Progenitor cell of endocrine pancreas (in vitro differentiated cells): ENCODE data around the gene ZNF280B. TPM values are rescaled to one million over a fixed set of nuclear protein-coding genes. Genes with fewer than 3 reads are reported as not detected.
"Not testable (repeated sequence)": the region's sequence is repeated elsewhere in the genome, so short reads cannot be mapped to it uniquely, and the experiment has no call there.

Experiments used
- DNase-seq: peaks from one replicate; pipeline ENCODE4 v3.0.0; 2021; ENCODE audit warnings: low spot score; ENCODE audit not compliant: unreplicated experiment
- H3K27ac Mint-ChIP-seq: 2 replicates; pipeline ENCODE4 v1.8.0; 2021; ENCODE audit warnings: mild to moderate bottlenecking, moderate library complexity, mixed read lengths
- H3K27me3 Mint-ChIP-seq: 2 replicates; pipeline ENCODE4 v1.8.0; 2021; ENCODE audit warnings: mixed read lengths
- H3K36me3 Mint-ChIP-seq: 2 replicates; pipeline ENCODE4 v1.8.0; 2022; ENCODE audit warnings: mixed read lengths; ENCODE audit not compliant: insufficient read depth
- H3K4me1 Mint-ChIP-seq: 2 replicates; pipeline ENCODE4 v1.8.0; 2021; ENCODE audit warnings: low read depth, mixed read lengths
- H3K4me3 Mint-ChIP-seq: 2 replicates; pipeline ENCODE4 v1.8.0; 2021; ENCODE audit warnings: low read depth, mild to moderate bottlenecking, moderate library complexity, mixed read lengths
- H3K9me3 Mint-ChIP-seq: 2 replicates; pipeline ENCODE4 v1.8.0; 2021; ENCODE audit warnings: low read depth, mixed read lengths
- CTCF ChIP-seq: fragments of 200-600 bp; sonication (generic); IDR thresholded peaks from one replicate; pipeline ENCODE4 v1.5.0; 2021; ENCODE audit warnings: antibody characterized with exemption, mild to moderate bottlenecking; ENCODE audit not compliant: unreplicated experiment
- total RNA-seq: library from RNA; stranded (reverse); gene quantifications from 2 replicates; pipeline ENCODE4 v1.2.1, GENCODE V29; 2021

ZNF280B gene
- total RNA-seq, 1 donor from 2014 or later, result 7.0 TPM

GRCh38 chr22:22513619-22514018, 5.1 kb upstream of the ZNF280B start:
- Mint-ChIP-seq H3K27me3 (peaks cover 44% of the 10 kb centered on the region), H3K36me3 (peaks cover 3% of the 10 kb centered on the region), H3K9me3 (peaks cover 15% of the 10 kb centered on the region), H3K4me3 (no peak overlapping the region), H3K27ac (no peak overlapping the region), H3K4me1 (peaks cover 2% of the 10 kb centered on the region)
- no peak for DNase-seq
- no peak for TF ChIP-seq CTCF

- Mint-ChIP-seq H3K36me3 (peaks cover 3% of the 10 kb centered on the region), H3K27ac (no peak overlapping the region), H3K9me3 (peaks cover 15% of the 10 kb centered on the region), H3K27me3 (peaks cover 44% of the 10 kb centered on the region), H3K4me3 (no peak overlapping the region), H3K4me1 (peaks cover 2% of the 10 kb centered on the region)
- DNase-seq, result no peak
- no peak for TF ChIP-seq CTCF
These were observed 4.4 kb upstream of the ZNF280B start for GRCh38 chr22:22512951-22513350.

GRCh38 chr22:22510833-22511232, 2.3 kb upstream of the ZNF280B start:
- not testable (repeated sequence) for DNase-seq, H3K4me3 Mint-ChIP-seq, H3K27ac Mint-ChIP-seq, H3K36me3 Mint-ChIP-seq
- Mint-ChIP-seq H3K27me3 (peaks cover 34% of the 10 kb centered on the region), H3K4me1 (peaks cover 12% of the 10 kb centered on the region), H3K9me3 (peaks cover 13% of the 10 kb centered on the region)

GRCh38 chr22:22509912-22510311, 1.4 kb upstream of the ZNF280B start:
- not testable (repeated sequence) for DNase-seq, H3K4me3 Mint-ChIP-seq, H3K27ac Mint-ChIP-seq
- Mint-ChIP-seq H3K9me3 (peaks cover 13% of the 10 kb centered on the region), H3K27me3 (peaks cover 31% of the 10 kb centered on the region), H3K4me1 (peaks cover 14% of the 10 kb centered on the region), H3K36me3 (peaks cover 13% of the 10 kb centered on the region)

- no peak for DNase-seq
- no peak for TF ChIP-seq CTCF
- H3K27ac Mint-ChIP-seq, result peak overlapping the region; percentile 63
- H3K9me3 Mint-ChIP-seq, result peaks cover 13% of the 10 kb centered on the region
- peak overlapping the region; percentile 76 for H3K4me3 Mint-ChIP-seq
- peaks cover 23% of the 10 kb centered on the region for H3K36me3 Mint-ChIP-seq
- H3K27me3 Mint-ChIP-seq, result peaks cover 14% of the 10 kb centered on the region
- peaks cover 15% of the 10 kb centered on the region for H3K4me1 Mint-ChIP-seq
These were observed 734 bp downstream of the ZNF280B start for GRCh38 chr22:22507743-22508273.

- Mint-ChIP-seq H3K4me1 (peaks cover 15% of the 10 kb centered on the region), H3K27ac (no peak overlapping the region), H3K36me3 (peaks cover 27% of the 10 kb centered on the region), H3K4me3 (no peak overlapping the region), H3K27me3 (peaks cover 4% of the 10 kb centered on the region), H3K9me3 (peaks cover 13% of the 10 kb centered on the region)
- DNase-seq, result no peak
- no peak for TF ChIP-seq CTCF
These were observed 1.8 kb downstream of the ZNF280B start for GRCh38 chr22:22506736-22507135.
